ENCODE measurements around the gene RPS10.

GRCh38 chr6:34473967-34474366, 48.1 kb upstream of the RPS10 start:
- no peak for TF ChIP-seq CTCF (IDR thresholded peaks at IDR 0.05)
- no peak for TF ChIP-seq TCF7L2 (IDR thresholded peaks at IDR 0.05; ENCODE audit: low read depth, low read length)
- no peak for TF ChIP-seq REST (IDR thresholded peaks at IDR 0.05; ENCODE audit: insufficient read depth in 1 of 2, low read depth in 2 of 2, low read length in 1 of 2)

Measured in Panc1 (cell line).